GM12801 (cell line): Measurements from ENCODE around the gene ZNF773.
"Not testable (repeated sequence)": the region's sequence is repeated elsewhere in the genome, so short reads cannot be mapped to it uniquely, and the experiment has no call there.

Experiments
- TF ChIP-seq, protein P1 (sequence below): IDR thresholded peaks from one replicate; pipeline ENCODE4 v1.5.1; 2011; ENCODE audit warnings: control low read depth; ENCODE audit not compliant: insufficient read length; ENCODE audit errors: extremely low read depth

ZNF773 gene

DNA sequence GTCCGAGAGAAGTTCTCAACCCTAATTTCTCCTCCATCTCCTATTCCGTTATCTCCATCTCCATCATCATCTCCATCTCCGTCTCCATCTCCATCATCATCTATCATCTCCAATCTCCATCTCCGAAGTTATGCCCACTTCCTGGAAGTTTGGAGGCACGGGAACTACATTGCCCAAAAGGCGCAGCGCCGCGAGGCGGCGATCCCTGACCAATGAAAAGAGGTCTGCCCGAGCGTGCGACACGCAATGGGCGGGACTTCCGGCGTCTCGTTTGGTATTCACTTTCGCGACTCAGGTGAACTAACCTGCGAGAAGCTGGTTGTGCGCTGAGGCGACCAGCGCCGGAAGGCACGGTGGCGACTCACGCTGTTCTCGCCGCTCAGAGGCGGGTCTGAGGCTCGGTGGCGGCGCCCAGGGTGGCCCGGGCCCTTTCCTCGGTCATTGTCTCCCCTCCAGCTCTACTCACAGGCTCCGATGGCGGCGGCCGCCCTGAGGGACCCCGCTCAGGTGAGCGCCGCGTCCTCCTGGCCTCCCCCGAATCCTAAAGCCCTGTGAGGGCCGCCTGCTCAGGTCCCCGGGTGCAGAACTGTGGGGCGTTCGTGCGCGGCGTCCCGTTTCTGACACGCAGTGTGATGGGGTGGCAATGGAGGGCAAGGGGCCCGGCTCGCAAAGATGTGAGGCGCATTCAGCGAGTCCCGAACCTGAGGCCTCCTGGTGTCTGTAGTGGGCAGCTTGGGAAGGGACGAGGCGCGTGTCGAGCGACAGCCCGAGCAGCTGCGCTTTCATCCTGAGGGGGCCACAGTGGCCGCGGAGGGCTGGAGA lies 12.1 kb upstream of the ZNF773 start, which contains the start of gene ZNF419:
TSS of gene ZNF419 (plus strand) at position 274 of the 822 bp plus-strand sequence. CDS start at position 475, 201 bp downstream.
- TF ChIP-seq, protein P1, sequence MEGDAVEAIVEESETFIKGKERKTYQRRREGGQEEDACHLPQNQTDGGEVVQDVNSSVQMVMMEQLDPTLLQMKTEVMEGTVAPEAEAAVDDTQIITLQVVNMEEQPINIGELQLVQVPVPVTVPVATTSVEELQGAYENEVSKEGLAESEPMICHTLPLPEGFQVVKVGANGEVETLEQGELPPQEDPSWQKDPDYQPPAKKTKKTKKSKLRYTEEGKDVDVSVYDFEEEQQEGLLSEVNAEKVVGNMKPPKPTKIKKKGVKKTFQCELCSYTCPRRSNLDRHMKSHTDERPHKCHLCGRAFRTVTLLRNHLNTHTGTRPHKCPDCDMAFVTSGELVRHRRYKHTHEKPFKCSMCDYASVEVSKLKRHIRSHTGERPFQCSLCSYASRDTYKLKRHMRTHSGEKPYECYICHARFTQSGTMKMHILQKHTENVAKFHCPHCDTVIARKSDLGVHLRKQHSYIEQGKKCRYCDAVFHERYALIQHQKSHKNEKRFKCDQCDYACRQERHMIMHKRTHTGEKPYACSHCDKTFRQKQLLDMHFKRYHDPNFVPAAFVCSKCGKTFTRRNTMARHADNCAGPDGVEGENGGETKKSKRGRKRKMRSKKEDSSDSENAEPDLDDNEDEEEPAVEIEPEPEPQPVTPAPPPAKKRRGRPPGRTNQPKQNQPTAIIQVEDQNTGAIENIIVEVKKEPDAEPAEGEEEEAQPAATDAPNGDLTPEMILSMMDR, result not testable (repeated sequence)

GRCh38 chr19:57506163-57506562 lies 6.4 kb downstream of the ZNF773 start:
- TF ChIP-seq, protein P1, result no peak

DNA sequence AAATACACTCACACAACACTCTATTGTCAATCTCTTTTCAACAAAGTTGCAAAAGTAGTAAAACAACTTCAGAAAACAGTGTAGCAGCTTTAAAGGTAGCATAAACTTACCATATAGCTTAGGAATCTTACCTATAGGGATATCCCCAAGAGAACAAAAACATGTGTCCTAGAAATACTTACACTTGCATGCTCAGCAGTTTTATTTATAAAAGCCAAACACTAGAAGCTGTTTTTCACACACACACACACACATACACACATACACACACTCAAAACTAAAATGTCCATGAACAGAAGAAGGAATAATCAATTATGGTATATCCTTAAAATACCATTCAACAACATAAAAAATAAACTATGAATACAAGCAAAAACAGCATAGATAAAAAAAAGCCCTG lies 11.7 kb downstream of the ZNF773 start:
- TF ChIP-seq, protein P1, result no peak

GRCh38 chr19:57512845-57513244 lies 13.1 kb downstream of the ZNF773 start:
- TF ChIP-seq, protein P1, result no peak

DNA sequence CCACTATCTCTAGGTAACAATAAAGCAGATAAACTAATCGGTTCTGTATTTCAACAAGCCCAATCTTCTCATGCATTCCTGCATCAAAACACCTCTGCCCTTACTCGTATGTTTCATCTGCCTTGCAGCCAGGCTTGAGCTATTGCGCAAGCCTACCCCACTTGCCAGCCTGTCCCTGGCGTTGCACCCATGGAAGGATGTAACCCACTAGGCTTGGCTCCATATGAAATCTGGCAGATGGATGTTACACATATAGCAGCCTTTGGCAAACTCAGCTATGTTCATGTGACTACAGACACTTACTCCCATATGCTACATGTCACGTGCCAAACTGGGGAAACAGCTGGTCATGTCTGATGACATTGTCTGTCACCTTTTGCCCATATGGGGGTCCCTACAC lies 15.5 kb downstream of the ZNF773 start:
- TF ChIP-seq, protein P1, result no peak

DNA sequence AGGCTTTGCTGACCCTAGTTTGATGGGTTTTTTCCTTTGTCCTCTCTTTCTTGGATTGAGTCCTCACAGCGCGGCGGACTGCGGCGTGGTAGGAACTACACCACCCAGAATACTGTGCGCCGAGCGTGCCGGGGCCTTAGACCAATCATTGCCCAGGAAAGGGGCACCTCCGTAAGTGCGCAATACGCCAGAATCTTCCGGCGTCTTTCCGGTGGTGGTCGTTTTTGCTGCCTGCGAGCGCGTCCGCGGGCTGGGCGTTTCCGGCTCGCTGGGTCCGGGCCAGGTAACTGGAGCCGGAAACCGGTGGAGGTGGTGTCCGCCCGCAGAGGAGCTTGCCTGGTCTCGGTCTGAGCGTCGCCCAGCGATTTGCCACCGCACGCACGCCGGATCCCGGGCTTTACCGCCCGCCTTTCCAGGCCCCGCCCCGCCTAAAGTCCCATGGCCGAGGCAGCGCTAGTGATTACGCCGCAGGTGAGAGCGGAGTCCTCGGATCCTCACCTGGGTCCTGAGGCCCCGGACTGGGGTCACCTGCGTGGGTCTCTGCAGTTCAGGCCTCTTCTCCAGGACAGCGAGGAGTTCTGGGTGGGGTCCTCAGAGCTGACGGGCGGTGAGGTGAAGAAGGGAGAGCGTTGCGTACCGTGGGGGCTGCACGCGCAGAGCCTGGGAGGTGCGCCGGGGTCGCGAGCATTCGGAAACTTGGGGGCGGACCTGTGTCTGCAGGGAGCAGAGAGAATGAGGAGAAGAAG lies 27.6 kb downstream of the ZNF773 start, which contains the start of gene ZNF549:
TSS of gene ZNF549 (plus strand) at position 221 of the 746 bp plus-strand sequence. CDS start at position 439, 218 bp downstream.
- TF ChIP-seq, protein P1, result no peak

- TF ChIP-seq, protein P1, result no peak
These were observed 38.3 kb downstream of the ZNF773 start for GRCh38 chr19:57537953-57538547.
